NT2/D1 (cell line): ENCODE data around the gene TSPAN1.
"Not testable (repeated sequence)": the region's sequence is repeated elsewhere in the genome, so short reads cannot be mapped to it uniquely, and the experiment has no call there.

Experiments
- DNase-seq: peaks from one replicate; pipeline ENCODE4 v3.0.0-alpha.2; 2011; ENCODE audit warnings: low read depth, low spot score
- H3K27me3 ChIP-seq: 2 replicates; pipeline ENCODE4 v1.6.0; 2011; ENCODE audit warnings: mild to moderate bottlenecking; ENCODE audit not compliant: insufficient read length, insufficient read depth
- H3K36me3 ChIP-seq: 2 replicates; pipeline ENCODE4 v1.6.1; 2011; ENCODE audit warnings: mild to moderate bottlenecking, low read length, mixed read lengths; ENCODE audit not compliant: insufficient read depth, insufficient read length
- H3K4me1 ChIP-seq: 2 replicates; pipeline ENCODE4 v1.5.1; 2011; ENCODE audit not compliant: insufficient read depth, insufficient read length
- H3K4me3 ChIP-seq: 2 replicates; pipeline ENCODE4 v1.5.1; 2011; ENCODE audit warnings: low read depth; ENCODE audit not compliant: insufficient read length
- H3K9ac ChIP-seq: 2 replicates; pipeline ENCODE4 v1.6.0; 2011; ENCODE audit warnings: low read depth; ENCODE audit not compliant: insufficient read length
- H3K9me3 ChIP-seq: 2 replicates; pipeline ENCODE4 v1.5.1; 2011; ENCODE audit warnings: mild to moderate bottlenecking, low read length; ENCODE audit not compliant: insufficient read depth
- SUZ12 ChIP-seq: IDR thresholded peaks from 2 replicates; pipeline ENCODE4 v1.6.1; 2011; ENCODE audit not compliant: insufficient read length, insufficient read depth; ENCODE audit errors: extremely low read depth
- YY1 ChIP-seq: IDR thresholded peaks from 2 replicates; pipeline ENCODE4 v1.6.1; 2011; ENCODE audit not compliant: insufficient read length, insufficient read depth
- ZNF274 ChIP-seq: IDR thresholded peaks from 2 replicates; pipeline ENCODE4 v1.6.1; 2011; ENCODE audit warnings: mild to moderate bottlenecking, low read depth, low read length

TSPAN1 gene

DNA sequence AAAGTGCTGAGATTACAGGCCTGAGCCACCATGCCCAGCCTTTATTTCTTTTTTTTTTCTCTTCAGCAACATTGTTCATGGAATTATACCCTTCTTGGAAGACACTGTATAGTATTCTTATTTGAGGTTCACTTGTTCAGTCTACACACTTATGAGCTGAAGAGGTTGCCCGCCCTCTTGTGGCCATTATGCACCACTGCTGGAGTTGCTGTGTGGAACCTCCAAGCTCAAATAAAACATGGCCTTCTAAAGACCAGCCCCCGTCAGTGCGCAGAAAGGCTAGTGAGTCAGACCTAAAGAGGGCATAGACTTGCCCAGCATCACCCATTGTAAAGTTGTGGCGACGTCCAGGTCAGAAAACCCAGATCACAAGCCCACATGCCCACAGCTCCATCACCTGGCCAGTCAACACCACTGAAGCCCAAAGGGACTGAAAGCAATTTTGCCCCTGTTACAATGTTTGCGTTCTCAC lies 48.6 kb downstream of the TSPAN1 start:
- peaks cover 30% of the 10 kb centered on the region for H3K4me1 ChIP-seq
- no peaks in the 10 kb centered on the region for H3K36me3 ChIP-seq
- H3K4me3 ChIP-seq: no peak overlapping the region
- no peaks in the 10 kb centered on the region for H3K9me3 ChIP-seq
- DNase-seq: peak; percentile 88
- TF ChIP-seq ZNF274 (no peak), YY1 (no peak), SUZ12 (no peak)
- peak overlapping the region; percentile 37 for H3K9ac ChIP-seq
- H3K27me3 ChIP-seq: no peaks in the 10 kb centered on the region

DNA sequence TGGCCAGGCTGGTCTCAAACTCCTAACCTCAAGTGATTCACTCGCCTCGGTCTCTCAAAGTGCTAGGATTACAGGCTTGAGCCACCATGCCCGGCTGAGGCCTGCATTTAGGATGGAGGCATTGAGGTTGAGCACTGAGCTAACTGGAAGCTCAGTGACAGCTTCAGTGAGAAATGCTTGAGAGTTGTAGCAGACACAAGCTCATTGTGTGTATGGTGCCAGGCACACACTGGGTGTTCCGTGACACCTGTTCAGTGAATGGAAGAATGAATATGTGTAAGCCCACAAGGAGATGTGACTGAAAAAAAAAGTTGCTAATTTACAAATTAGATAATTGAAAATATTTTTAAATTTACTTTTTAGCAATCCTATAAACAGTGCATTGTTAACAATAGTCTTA lies 50.1 kb downstream of the TSPAN1 start:
- H3K36me3 ChIP-seq: no peaks in the 10 kb centered on the region
- no peak for TF ChIP-seq ZNF274
- no peak for TF ChIP-seq SUZ12
- TF ChIP-seq YY1: no peak

DNA sequence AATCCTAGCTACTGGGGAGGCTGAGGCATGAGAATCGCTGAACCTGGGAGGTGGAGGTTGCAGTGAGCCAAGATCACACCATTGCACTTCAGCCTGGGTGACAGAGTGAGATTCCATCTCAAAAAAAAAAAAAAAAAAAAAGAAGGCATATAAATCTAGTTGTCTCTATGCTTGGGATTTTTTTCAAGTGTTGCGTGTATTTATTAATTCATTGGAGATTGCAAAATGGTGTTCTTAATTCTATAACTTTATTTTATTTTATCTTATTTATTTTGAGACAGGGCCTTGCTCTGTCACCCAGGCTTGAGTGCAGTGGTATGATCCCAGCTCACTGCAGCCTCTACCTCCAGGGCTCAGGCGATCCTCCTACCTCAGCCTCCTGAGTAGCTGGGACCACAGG lies 56.3 kb downstream of the TSPAN1 start:
- not testable (repeated sequence) for H3K36me3 ChIP-seq, H3K9ac ChIP-seq, H3K4me3 ChIP-seq, H3K27me3 ChIP-seq, H3K9me3 ChIP-seq, H3K4me1 ChIP-seq, DNase-seq

More for the DNA sequence above, 50.1 kb downstream of the TSPAN1 start:
- H3K4me1 ChIP-seq: peaks cover 28% of the 10 kb centered on the region
- H3K9me3 ChIP-seq: no peaks in the 10 kb centered on the region
- no peaks in the 10 kb centered on the region for H3K27me3 ChIP-seq
- no peak for DNase-seq
- no peak overlapping the region for H3K4me3 ChIP-seq
- H3K9ac ChIP-seq: no peak overlapping the region
